ENCODE measurements around the gene ERCC6L2.

ERCC6L2 gene

GRCh38 chr9:95978106-95978505, 102.6 kb downstream of the ERCC6L2 start:
- TF ChIP-seq ZFX (IDR thresholded peaks at IDR 0.05; ENCODE audit: borderline replicate concordance), result no peak
- no peak for TF ChIP-seq CTCF (IDR thresholded peaks at IDR 0.05)

GRCh38 chr9:95979446-95979845, 104.0 kb downstream of the ERCC6L2 start:
- TF ChIP-seq CTCF (IDR thresholded peaks at IDR 0.05) (no peak), ZFX (IDR thresholded peaks at IDR 0.05; ENCODE audit: borderline replicate concordance) (no peak)
- peak overlapping the region; percentile 67 for H3K27ac ChIP-seq

More at GRCh38 chr9:95978106-95978505, 102.6 kb downstream of the ERCC6L2 start:
- H3K27ac ChIP-seq, result no peak overlapping the region

- peak overlapping the region; percentile 67 for H3K27ac ChIP-seq
- TF ChIP-seq CTCF (IDR thresholded peaks at IDR 0.05) (no peak), ZFX (IDR thresholded peaks at IDR 0.05; ENCODE audit: borderline replicate concordance) (no peak)
Measured at GRCh38 chr9:95980262-95981125, 105.0 kb downstream of the ERCC6L2 start.

GRCh38 chr9:95981761-95982390, 106.4 kb downstream of the ERCC6L2 start:
- TF ChIP-seq CTCF (IDR thresholded peaks at IDR 0.05) (no peak), ZFX (IDR thresholded peaks at IDR 0.05; ENCODE audit: borderline replicate concordance) (no peak)
- 0 out of 2 replicates have a peak overlapping the region, but pooled peaks have one; percentile 67 for H3K27ac ChIP-seq

GRCh38 chr9:95985440-95986055, 110.1 kb downstream of the ERCC6L2 start:
- H3K27ac ChIP-seq, result no peak overlapping the region
- TF ChIP-seq ZFX (IDR thresholded peaks at IDR 0.05; ENCODE audit: borderline replicate concordance) (no peak), CTCF (IDR thresholded peaks at IDR 0.05) (no peak)

DNA sequence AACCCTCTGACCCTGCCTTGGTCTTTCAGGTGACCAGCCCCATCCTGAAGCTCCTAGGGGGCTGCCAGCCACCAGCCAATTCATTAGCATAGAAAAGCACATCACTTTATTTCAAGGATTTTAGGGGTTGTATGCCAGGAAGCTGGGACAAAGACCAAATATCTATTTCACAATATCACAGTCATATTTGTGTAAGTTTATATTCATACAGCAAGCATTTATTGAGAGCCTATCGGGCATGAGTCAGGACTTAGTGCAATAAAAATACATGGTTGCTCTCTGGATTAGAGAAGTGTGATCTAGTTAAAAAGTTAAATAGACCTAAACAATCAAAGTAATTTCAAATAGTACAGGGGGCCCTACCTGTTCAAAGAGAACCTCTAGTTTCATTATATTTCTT, 113.8 kb downstream of the ERCC6L2 start:
- TF ChIP-seq CTCF (IDR thresholded peaks at IDR 0.05), result no peak
- no peak for TF ChIP-seq ZFX (IDR thresholded peaks at IDR 0.05; ENCODE audit: borderline replicate concordance)
- H3K27ac ChIP-seq, result no peak overlapping the region

All from 22Rv1 (cell line).